Measurements from ENCODE around the gene GPR50. TPM values are rescaled to one million over a fixed set of nuclear protein-coding genes. Genes with fewer than 3 reads are reported as not detected.

The GPR50 gene
- total RNA-seq, 1 experiment from 2014 or later: not detected

GRCh38 chrX:151169783-151170182 is 6.6 kb upstream of the GPR50 start:
- Histone ChIP-seq H3K4me3 (replicated peaks in 1 of 2; ENCODE audit: low read depth in 1 of 2, low read length in 2 of 2) (no peak overlapping the region), H2AFZ (ENCODE audit: low read depth, low read length, poor library complexity, severe bottlenecking) (no peak overlapping the region), H3K4me1 (ENCODE audit: control insufficient read depth in 1 of 2, insufficient read depth in 2 of 2, low read length in 2 of 2) (no peaks in the 10 kb centered on the region), H3K9ac (ENCODE audit: low read length) (no peak overlapping the region), H3K4me2 (ENCODE audit: low read length) (no peak overlapping the region), H3K27ac (ENCODE audit: low read depth, low read length) (no peak overlapping the region), H3K9me2 (ENCODE audit: insufficient read depth) (no peaks in the 10 kb centered on the region), H3K9me3 (ENCODE audit: control insufficient read depth in 1 of 2, insufficient read depth in 1 of 2, low read depth in 1 of 2, low read length in 2 of 2) (no peaks in the 10 kb centered on the region), H4K20me1 (ENCODE audit: insufficient read depth) (no peaks in the 10 kb centered on the region), H3K79me2 (ENCODE audit: insufficient read depth, low read length) (no peaks in the 10 kb centered on the region), H3K27me3 (ENCODE audit: insufficient read depth, low read length) (no peaks in the 10 kb centered on the region; the same call in 1 of the 2 replicates), H3K36me3 (ENCODE audit: control insufficient read depth in 1 of 2, insufficient read depth in 2 of 2, low read length in 2 of 2) (no peaks in the 10 kb centered on the region)
- POLR2A ChIA-PET: no interaction called here
- TF ChIP-seq CBX3 (IDR thresholded peaks at IDR 0.05; ENCODE audit: low read depth) (no peak), EZH2 (IDR thresholded peaks at IDR 0.05) (no peak), ATF3 (IDR thresholded peaks at IDR 0.05) (no peak), SRF (IDR thresholded peaks at IDR 0.05; ENCODE audit: low read depth) (no peak), REST (IDR thresholded peaks at IDR 0.05; ENCODE audit: low read depth) (no peak), JUND (IDR thresholded peaks at IDR 0.05) (no peak), ZFX (IDR thresholded peaks at IDR 0.05) (no peak), SIN3A (IDR thresholded peaks at IDR 0.05; ENCODE audit: low read depth) (no peak), SP1 (IDR thresholded peaks at IDR 0.05; ENCODE audit: low read depth) (no peak), MAX (IDR thresholded peaks at IDR 0.05) (no peak), EZH2phosphoT487 (IDR thresholded peaks at IDR 0.05; ENCODE audit: borderline replicate concordance) (no peak), RAD21 (IDR thresholded peaks at IDR 0.05; ENCODE audit: low read depth) (no peak)
- CTCF ChIA-PET: no interaction called here
- ATAC-seq: no peak
- no peak for DNase-seq (ENCODE audit: low read depth, low spot score)
- RAD21 ChIA-PET (ENCODE audit: low non-redundant PET in 1 of 2, low total read pairs in 2 of 2, uncharacterized antibody in 2 of 2, unreplicated experiment in 2 of 2): no interaction called here
- no TSS peak for BruUV-seq (replicated peaks)
- intact Hi-C loops (cut with micrococcal nuclease): no loop called here

Measured in HCT116 (cell line).